PC-3 (cell line): ENCODE data around the gene HOXC4.

Experiments used
- EZH2 ChIP-seq: fragments of 300-600 bp; sonication (generic); IDR thresholded peaks from one replicate; pipeline ENCODE4 v1.6.1; 2017; ENCODE audit warnings: antibody characterized with exemption, mild to moderate bottlenecking, low read length; ENCODE audit not compliant: unreplicated experiment
- TF ChIP-seq, protein P1 (sequence below): fragments of 300-600 bp; sonication (generic); conservative IDR thresholded peaks from 2 replicates; pipeline ENCODE4 v1.5.1; 2017; ENCODE audit warnings: antibody characterized with exemption, low read depth, mild to moderate bottlenecking, low read length

DNA sequence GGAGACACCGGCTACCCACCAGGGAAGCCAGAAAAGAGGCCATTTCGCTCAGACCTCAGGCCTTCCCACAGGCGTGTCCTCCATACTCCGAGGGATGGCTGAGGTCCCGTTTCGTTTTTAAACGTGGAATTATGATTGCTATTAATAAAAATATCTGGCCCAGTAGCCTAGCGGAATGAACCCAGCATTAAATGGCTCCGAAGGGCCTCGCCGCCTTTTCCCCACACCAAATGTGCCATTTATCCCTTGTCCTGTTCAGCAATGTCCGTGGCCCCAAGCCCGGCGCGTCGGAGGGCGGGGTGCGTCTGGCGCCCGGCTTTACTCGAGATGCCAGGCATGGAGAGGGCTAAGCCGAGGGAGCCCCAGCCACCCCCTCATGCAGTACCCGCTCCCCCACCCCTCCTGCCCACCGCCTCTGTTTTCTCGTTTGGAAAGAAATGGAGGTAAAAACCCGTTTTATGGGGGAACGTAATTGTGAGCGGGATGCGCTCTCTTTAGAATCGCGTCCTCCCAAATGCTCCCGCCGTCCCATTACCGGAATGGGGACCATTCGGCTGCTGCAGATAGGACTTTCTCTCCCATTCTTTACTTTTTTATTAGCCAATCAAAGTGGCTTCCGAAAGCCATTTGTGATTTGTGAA lies 39.1 kb upstream of the HOXC4 start:
- TF ChIP-seq, protein P1, sequence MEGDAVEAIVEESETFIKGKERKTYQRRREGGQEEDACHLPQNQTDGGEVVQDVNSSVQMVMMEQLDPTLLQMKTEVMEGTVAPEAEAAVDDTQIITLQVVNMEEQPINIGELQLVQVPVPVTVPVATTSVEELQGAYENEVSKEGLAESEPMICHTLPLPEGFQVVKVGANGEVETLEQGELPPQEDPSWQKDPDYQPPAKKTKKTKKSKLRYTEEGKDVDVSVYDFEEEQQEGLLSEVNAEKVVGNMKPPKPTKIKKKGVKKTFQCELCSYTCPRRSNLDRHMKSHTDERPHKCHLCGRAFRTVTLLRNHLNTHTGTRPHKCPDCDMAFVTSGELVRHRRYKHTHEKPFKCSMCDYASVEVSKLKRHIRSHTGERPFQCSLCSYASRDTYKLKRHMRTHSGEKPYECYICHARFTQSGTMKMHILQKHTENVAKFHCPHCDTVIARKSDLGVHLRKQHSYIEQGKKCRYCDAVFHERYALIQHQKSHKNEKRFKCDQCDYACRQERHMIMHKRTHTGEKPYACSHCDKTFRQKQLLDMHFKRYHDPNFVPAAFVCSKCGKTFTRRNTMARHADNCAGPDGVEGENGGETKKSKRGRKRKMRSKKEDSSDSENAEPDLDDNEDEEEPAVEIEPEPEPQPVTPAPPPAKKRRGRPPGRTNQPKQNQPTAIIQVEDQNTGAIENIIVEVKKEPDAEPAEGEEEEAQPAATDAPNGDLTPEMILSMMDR: no peak
- TF ChIP-seq EZH2: no peak
